Smooth muscle cell of the brain vasculature (primary cell): ENCODE data around the gene SMYD3.

ENCODE experiments used
- DNase-seq: peaks from one replicate; pipeline ENCODE4 v3.0.0-alpha.2; 2012; ENCODE audit warnings: low read depth, low spot score

SMYD3 gene

DNA sequence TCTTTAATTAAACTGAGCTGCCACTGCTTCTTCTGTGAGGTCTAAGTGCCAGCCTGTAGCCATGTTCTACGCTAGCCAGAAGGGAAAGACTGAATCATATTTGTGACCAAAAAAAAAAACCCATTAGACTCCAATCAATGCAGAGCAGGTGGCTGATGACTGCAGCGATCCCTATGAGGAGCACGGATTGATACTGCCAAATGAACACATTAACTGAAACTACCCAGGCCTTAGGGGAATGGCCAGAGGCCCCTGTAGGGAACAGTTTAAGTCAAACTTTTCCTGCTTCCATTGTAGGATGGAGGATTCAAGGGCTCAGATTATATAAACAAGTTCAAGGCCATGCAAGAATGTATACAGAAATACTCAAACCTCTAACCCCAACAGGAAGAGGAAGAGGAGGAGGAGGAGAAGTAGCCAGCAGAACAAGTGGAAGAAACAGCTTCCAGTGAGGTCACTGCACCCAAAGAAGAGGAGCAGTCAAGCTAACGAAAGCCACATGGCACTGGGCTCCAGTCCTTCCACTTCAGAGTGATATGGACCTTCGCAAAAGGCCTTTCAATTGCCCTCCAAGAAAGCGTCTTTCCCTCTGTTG is 328.3 kb downstream of the SMYD3 start:
- DNase-seq: no peak

DNA sequence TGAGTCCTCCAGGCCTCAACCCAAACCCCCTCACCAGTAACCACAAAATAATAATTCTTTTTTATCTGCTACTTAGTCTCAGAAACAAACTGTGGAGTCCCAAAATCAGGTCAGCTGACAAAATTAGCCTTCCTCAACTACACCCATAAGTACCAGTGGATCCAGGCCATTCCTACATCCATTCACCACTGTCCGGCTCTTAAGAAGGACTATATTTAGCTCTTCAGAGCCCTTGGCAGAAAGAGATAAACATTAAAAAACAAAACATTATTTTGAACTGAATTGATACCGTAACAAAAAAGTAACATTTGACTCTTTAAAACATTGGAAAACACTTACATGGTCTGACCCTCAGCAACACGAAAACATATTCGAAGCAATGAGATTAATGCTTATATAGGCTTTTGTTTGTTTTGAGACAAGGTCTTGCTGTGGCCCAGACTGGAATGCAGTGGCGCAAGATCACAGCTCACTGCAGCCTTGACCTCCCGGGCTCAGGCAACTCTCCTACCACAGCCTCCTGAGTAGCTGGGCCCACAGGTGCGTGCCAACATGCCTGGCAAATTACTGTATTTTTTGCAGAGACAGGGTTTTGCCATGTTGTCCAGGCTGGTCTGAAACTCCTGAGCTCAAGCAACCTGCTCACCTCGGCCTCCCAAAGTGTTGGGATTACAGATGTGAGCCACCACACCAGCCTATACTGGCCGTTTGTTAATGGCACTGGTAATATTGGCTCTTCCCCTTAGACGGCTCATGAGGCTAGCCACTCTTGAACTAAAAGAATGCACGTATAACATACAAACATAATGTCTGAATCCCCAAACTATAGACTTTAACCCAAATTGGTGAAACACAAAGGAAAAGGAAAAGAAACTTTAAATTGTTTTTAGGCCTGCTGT is 330.7 kb downstream of the SMYD3 start:
- DNase-seq: no peak

DNA sequence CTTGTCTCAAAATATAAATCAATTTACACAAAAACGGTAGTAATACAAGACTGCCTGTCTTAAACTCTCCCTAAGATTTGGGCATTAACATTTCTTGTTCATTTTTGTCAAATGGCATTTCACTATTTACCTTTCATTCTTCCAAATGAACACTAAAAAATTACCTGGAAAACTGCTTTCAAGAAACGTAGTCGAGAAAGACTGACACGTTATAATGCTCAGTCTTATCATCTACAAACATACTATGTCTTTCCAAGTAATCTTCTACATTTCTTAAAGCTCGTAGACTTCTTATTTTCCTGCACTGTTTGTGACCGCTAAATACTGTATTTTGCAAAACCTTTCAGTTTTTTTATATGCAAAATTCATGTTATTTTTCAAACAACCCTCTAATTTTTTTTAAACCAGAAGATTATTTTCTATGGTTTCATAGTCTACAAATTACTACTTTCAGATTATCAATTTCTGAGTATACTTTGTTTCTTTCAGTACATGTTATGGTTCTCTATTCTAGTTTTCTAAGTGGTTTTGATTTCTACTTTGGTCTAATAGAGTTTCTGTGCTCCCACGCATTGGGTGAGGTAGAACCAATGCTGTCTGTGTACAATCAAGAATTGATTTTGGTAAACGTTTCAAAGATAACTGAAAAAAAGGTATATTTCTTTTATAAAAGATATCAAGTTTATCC is 336.4 kb downstream of the SMYD3 start:
- DNase-seq: no peak

DNA sequence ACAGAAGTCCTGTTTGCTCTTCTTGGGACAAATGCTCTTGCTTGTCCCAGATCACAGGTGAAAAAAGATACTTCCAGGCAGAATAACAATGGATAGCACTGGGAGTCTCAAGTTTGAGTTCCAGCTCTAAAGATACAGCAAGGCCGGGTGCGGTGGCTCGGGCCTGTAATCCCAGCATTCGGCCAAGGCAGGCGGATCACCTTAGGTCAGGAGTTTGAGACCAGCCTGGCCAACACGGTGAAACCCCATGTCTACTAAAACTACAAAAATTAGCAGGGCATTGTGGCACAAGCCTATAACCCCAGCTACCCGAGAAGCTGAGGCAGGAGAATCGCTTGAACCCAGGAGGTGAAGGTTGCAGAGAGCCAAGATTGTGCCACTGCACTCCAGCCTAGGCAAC is 337.6 kb downstream of the SMYD3 start:
- DNase-seq: no peak

DNA sequence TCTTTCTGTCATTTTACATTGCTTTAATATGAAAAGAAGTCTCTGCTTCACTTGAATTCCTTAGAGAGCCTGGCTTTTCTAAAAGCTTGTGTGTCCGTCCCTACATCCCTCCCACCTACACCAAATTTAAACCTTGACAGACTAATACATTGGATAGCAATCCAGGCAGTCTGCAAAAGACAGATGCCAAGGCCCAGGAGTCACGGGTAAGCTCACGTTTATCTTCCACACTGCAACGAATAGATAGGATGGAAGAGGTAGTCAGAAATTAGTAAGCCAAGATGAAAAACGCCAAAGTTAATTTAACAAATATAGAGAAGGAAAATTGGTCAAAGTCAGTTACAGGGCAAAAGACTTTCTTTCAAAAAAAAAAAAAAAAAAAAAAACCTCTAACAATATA is 338.1 kb downstream of the SMYD3 start:
- no peak for DNase-seq

DNA sequence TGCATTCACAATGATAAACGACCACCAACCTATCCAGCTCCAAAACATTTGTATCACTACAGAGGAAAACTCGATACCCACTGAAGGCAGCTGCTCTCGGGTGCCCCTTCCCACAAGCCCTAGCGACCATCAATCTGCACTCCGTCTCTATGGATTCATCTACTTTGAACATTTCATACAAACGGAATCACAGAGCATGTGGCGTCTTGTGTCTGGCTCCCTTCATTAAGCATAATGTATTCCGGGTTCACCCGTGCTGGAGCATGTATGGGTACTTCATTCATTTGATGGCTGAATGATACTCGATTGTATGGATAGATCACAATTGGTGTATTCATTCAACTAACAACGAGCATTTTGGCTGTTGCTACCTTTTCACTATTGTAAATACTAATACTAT is 340.2 kb downstream of the SMYD3 start:
- DNase-seq: no peak

DNA sequence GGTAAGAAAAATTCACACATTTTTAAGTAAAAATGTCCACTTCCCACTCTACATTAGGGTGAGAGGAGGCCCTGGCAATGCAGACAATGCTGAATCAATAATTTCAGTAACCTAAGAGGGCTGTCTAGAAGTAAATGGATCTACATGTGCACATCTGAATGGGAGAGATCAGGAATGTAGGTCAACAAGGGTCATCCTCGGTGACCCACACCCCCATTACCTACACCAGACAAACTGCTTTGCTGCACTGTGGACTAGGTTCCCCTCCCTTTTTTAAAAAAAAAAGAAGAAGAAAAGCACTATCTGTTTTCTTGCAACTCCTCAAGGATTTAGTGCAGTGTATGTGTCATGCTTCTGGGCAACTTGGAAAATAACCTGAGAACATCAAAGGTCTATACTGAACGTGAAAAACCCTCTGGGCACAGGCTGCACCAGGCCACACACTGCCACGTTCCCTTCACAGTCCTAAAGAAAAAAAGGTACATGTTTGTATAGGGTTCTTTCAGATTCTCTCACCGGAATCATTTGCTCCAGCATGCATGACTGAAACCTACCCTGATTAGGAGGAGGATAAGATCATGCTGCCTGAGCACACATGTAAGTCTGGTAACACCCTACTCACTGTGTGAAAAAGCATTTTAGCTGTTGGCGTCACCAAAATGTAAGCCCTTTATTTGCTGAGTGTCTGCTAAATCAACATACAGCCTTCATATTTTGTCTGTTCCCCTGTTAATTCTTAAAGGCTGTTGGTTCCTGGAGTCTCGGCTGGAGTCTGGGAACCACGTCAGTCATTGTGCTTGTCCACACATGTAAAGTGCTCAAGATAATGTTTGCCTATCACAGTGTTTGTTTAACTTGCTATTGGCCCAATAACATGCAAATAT is 341.0 kb downstream of the SMYD3 start:
- DNase-seq: no peak

DNA sequence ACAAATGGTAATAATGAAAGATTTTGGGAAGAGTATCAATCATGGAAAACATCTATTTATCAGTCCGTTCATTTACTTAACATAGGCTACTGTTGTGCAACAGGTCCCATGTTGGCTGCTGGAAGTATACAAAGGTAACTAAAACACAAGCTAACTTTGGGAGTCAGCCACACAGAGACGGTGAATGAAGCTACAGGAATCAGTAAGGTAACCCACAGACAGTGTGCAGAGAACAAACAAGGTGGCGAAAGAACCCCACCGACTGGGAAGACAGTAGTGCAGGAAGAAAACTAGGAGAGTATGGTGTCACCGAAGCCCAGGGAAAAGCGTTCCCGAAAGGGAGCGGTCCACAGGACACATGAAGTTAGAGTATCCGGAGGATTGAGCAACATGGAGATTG is 342.3 kb downstream of the SMYD3 start:
- DNase-seq: no peak

DNA sequence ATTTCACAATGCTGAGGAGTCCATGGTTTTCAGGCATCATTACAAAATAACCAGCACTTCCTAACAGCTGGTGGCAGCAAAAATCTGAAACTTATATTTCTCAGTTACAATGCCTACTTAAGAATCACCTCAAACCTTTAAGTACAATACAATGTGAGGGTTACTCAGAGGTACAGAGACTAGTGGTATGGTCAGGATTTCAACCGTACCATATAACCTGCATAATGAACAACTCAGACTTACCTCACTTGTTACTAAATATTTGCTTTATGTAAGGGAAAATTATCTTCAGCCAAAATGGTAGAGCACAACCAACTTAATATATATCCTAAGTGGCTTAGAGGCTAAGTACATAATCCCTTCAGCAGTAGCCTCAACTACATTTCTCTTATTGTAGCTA is 344.5 kb downstream of the SMYD3 start:
- DNase-seq: no peak

DNA sequence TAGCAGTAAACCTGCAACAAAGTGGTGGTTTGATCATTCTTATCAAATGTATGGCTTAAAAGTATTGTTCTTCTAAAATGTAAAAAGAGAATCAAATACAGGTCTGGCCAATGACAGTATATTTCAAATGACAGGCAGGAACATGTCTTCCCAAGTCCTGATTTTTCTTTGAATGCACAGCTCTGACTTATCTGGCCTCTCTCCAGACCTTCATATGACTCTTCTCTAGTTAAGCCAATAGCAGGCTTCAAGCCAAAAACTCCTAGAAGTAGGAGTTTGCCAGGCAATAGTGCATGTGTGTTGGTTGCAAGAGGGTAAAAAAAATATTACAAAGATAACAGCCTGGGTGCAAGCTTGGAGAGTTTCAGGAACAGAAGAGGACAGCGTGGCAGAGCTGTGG is 345.5 kb downstream of the SMYD3 start:
- DNase-seq: no peak

DNA sequence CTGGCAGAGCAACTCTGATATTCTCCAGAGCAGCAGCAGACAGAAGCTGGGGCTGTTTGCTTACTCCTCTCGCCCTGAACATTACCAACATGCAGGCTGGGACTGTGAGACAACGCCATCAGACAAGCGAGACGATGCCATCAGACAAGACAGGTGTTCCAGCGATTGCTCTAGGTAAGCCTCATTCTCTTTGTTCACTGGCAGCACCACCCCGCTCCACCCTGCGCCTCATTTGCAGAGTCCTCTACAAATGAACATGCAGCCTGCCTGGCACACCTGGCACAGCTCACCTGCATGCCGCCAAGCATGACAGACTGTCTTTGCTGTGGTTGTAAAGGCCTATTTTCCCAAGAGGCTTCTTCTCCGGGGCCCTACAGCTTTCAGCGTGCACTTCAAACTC is 346.2 kb downstream of the SMYD3 start:
- no peak for DNase-seq

DNA sequence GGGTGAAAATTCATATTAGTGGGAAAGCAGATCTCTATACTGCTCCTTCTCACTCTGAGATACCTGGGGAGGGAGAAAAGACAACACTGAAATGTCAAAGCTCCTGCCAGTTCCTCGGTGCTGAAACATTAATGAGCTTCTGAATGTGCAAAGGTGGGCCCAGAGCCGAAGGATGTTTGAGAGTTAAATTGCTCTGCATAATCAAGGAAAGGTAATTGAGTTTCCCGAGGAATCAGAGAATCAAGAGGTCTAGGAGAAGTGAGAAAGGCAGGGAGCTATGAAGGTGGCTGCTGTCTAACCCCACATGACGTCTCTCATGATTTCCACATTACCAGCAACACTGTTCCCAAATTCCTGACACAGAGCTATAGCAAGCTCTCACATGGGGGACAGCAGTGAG is 346.7 kb downstream of the SMYD3 start:
- DNase-seq: no peak

DNA sequence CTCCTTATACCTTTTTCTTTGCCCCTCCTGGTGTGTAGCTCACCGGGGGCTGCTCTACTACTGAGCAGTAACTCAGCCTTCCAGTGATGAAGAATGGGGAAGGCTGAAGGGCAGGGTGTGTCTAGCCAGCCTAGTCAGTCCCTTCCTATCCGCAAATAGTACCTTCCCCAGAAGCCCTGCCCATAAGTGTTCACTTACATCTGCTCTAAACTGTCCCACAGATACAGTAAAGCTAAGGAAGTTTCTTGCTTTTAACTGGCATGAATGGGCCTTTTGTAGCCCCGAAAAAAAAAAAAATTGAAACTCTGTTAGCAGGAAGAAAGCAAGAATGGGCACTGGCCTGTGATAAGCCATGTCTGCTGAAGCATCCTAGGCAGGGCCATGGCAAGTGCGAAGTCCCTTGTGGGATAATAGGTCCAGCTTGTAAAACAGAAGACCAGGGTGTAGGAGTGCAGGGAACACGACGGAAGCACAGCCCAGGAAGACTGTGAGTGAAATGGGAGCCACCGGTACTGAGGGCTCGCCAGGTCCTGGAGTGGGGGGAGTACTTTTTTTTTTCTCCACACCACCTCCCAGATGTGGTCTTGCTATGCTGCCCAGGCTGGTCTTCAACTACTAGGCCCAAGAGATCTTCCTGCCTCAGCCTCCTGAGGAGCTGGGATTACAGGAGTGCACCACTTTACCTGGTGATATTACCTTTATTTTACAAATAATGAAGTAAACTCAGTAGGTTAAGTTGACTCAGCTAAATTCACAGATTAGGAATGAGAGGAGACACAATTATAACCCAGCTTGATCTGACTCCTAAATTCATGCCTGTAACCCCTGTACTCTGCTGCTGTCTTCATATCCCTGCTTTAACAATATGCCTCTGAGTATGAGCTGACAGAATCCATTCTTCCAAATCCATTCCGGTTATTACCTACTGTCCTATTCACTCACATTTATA is 347.5 kb downstream of the SMYD3 start:
- no peak for DNase-seq

DNA sequence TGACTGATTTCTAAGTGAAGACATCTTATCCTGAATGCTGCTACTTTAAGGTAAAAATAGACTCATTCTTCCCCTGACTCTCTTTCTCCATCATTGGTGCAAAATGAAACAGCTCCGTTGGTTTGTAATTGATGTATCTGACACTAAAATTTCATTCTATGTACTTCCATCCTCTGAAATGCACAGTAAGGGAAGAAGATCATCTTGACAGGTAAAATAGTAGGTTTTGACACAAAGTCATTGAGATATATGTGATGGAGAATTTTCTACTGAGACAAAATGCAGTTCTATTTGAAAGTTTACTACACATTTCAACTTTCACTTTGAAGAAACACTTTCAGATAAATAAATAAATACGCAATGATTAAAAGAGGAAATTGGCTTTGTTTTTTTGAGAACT is 348.9 kb downstream of the SMYD3 start:
- DNase-seq: no peak

DNA sequence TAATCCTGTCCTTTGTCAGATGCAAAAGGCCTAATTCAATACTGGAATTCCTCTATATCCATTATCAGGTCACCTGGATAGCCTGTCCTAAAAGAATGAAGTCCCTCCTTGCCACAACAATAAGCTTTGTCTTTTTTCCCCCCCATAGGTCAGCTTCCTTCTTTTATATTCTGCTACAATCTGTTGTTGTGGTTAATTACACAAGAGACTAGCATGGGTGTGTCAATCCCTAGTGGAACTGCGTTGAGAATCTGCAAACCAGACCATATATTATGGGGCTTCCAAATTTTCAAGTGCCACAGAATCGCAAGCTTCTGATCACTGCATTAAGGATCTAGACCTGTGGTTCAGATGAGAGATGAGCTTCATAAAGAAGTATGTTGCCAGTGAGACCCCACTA is 349.6 kb downstream of the SMYD3 start:
- DNase-seq: no peak

DNA sequence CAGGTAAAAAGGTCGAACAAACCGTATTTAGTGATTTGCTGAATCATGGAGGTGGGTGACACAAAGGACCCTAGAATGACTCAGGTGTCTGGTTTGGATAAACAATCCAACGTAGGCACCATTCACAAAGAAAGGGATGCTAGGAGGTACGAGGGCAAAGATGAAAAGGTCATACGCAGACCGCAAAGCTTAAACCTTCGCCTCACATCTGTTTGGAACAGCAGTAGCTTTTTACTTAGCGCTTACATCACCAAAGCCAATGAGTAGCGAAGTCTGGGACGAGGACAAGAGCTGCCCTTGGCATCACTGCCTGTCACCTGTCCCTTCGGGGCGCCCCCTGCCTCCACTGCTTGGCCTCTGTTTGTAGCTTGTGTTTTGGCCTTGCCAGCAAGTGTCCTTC is 350.2 kb downstream of the SMYD3 start:
- DNase-seq: no peak

DNA sequence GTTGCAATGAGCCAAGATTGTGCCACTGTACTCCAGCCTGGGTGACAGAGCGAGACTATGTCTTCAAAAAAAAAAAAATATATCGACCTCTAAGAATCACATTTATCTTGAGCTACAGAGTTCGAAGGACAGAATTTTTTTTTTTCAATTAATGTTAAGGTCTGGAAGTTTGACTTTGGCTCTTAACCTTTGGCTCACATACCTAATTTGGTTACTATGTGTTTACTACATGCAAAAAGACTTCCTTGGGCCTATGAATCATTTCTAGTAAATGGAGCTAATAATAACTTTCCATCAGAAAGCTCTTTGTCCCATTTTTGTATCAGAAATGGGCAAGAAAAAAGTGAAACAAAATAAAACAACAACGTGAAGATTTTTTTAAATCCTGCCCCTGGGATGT is 351.2 kb downstream of the SMYD3 start:
- DNase-seq: no peak

DNA sequence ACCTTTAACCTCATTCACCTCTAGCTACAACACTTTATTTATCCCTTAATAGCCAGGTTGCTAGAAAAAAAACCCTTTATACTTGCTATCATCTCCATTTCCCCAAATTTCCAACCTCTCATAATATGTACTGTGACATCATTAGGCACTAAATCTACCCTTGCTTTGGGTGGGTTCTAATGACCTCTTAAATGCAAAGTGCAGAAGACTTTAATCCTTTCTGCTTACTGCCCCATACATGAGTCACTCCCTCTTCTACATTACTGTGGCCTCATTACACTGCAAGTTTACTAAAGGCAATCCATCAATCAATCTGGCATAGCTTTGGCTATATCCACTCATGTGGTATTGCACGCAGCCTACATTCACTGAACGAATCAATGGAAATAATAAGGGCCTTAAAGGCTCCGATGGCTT is 353.3 kb downstream of the SMYD3 start:
- DNase-seq: no peak

DNA sequence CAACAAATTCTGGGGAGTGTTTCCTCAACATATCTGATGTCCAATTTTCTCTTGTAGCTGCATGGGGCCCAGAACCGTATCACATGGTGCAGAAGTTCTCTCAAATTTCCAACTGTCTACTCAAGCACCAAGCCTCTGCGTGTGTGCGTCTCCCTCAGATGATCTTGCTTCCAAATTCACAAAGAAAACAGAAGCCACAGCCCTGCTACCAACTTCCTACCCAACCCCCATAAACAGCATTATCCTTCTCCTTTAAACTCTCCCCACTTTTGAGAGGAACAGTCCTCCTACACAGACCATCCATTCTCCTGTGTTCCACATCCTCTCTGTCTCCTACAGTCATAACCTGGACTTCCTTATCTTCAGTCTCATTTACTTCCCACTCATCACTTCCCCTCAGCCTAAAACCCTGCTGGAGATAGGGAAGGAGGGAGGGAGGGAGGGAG is 354.1 kb downstream of the SMYD3 start:
- no peak for DNase-seq

DNA sequence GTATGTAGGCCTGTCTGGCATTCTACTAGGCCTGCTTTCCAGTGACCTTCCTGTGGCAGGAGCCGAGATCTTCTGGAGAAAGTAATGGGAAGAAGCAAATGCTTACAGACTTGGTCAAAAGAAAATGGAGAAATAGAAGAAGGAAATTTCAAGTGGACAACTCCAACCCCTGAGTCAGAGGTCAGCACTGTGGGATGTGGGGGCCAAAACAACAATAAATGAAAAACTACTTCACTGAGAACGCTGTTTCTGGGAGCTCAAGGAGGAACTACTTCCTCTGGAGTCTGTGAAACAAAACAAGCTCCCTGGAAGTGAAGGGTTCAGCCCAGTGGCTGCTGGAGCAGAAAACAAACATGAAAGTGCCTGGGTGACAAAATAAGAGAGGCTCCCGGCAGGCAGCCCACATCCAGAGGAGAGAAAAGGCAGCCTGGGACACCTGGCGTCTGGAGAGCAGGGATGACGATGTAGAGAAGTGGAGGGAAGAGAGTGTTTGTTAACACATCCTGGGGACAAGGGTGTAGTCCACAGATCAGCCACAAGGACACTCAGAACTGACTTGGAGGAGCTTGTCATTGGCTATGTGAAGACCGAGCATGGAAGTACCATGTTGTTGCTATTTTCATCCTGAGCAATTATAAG is 355.2 kb downstream of the SMYD3 start:
- DNase-seq: no peak
